ENCODE measurements around the gene C11orf98. TPM values are rescaled to one million over a fixed set of nuclear protein-coding genes. Genes with fewer than 3 reads are reported as not detected.
A peak's percentile ranks its signal among the peaks of the same experiment; 100 is the strongest.

Gene C11orf98
- total and polyA plus RNA-seq, 2 donors (not counting 1 experiment from before 2014, with no cell fraction given): 41.5 to 48.1 TPM

DNA sequence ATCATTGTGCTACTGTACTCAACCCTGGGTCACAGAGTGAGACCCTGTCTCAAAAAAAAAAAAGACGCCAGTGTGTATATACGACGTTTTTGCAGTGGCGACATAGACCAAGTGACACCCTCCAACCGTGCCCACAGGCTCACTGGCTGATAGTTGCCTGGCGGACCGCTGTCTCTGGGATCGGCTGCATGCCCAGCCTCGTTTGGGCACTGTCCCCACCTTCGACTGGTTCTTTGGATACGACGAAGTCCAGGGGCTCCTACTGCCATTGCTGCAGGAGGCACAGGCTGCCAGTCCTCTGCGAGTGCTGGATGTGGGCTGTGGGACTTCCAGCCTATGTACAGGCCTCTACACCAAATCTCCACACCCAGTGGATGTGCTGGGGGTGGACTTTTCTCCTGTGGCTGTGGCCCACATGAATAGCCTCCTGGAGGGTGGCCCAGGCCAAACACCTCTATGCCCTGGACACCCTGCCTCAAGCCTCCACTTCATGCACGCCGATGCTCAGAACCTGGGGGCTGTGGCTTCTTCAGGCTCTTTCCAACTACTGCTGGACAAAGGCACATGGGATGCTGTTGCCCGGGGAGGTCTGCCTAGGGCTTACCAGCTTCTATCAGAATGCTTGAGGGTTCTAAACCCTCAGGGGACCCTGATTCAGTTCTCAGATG, 1.4 kb upstream of the C11orf98 start:
- peak overlapping the region; percentile 78 for H3K4me2 ChIP-seq (replicated peaks; ENCODE audit: low read depth, low read length, poor library complexity, severe bottlenecking)
- H3K4me1 ChIP-seq (ENCODE audit: control insufficient read depth in 2 of 2, insufficient read depth in 2 of 2, low read length in 2 of 2): peaks cover 21 to 41% of the 10 kb centered on the region in 2 donors
- ATAC-seq (ENCODE audit: low read depth) (no peak), DNase-seq (no peak)
- no peaks in the 10 kb centered on the region for H3K9me3 ChIP-seq (ENCODE audit: control extremely low read depth in 1 of 3, control insufficient read depth in 2 of 3, insufficient read depth in 1 of 3, low read length in 2 of 3)
- 63% methylated on average over 15 of the region's 16 CpGs for WGBS (ENCODE audit: insufficient coverage)
- H3K79me2 ChIP-seq (ENCODE audit: control insufficient read depth, insufficient read depth, low read length): peaks cover 62% of the 10 kb centered on the region
- Mint-ChIP-seq H3K27ac (peak overlapping the region; percentile 56), H3K9me3 (ENCODE audit: insufficient read depth) (no peaks in the 10 kb centered on the region), H3K27me3 (no peaks in the 10 kb centered on the region), H3K4me3 (peak overlapping the region; percentile 97), H3K4me1 (peaks cover 57% of the 10 kb centered on the region)
- intact Hi-C loops (cut with micrococcal nuclease): no loop called here
- peak overlapping the region; percentile 82 for H3K9ac ChIP-seq (ENCODE audit: low read length)
- TF ChIP-seq CTCF (IDR thresholded peaks at IDR 0.05) (no peak), EZH2 (IDR thresholded peaks at IDR 0.05; ENCODE audit: borderline replicate concordance, insufficient read depth, low read depth, low read length, poor library complexity, severe bottlenecking) (no peak)
- H2AFZ ChIP-seq (ENCODE audit: insufficient read depth, low read depth, low read length, poor library complexity, severe bottlenecking): no peak overlapping the region
- H4K20me1 ChIP-seq (ENCODE audit: control insufficient read depth, insufficient read depth, low read length, poor library complexity, severe bottlenecking): peaks cover 9% of the 10 kb centered on the region
- POLR2A ChIA-PET: interaction anchor here (0.8 to 3.3 kb wide), 14 partner anchors 8 to 105 kb away, joined by 3 to 62 read pairs (median 6); partner anchors contain the start of genes B3GAT3, EEF1G, GANAB and HNRNPUL2
- peaks cover 4 to 19% of the 10 kb centered on the region in 2 experiments for H3K36me3 ChIP-seq (replicated peaks in 1 of 2; ENCODE audit: control extremely low read depth in 1 of 2, control insufficient read depth in 1 of 2, extremely low read depth in 1 of 2, insufficient read depth in 2 of 2, low read length in 1 of 2)
- H3K27ac ChIP-seq (ENCODE audit: low read length in 2 of 2): peak overlapping the region in 1 of 2 donors; percentile 81
- CTCF ChIA-PET: interaction anchor here (1.4 to 2.0 kb wide), 2 partner anchors 75 kb away, joined by 7 read pairs; partner anchors contain the start of gene TUT1
- H3K27me3 ChIP-seq (replicated peaks in 1 of 4; ENCODE audit: control extremely low read depth in 1 of 4, control insufficient read depth in 3 of 4, insufficient read depth in 4 of 4, low read length in 3 of 4): no peaks in the 10 kb centered on the region
- peak overlapping the region; percentile 36 to 98 (median 83) for H3K4me3 ChIP-seq (ENCODE audit: control extremely low read depth in 1 of 5, extremely low read depth in 1 of 5, insufficient read depth in 1 of 5, low read depth in 2 of 5, low read length in 4 of 5)
